Suppressor macrophage (primary cell): Measurements from ENCODE around the gene ASIC5.
"Not testable (repeated sequence)": the region's sequence is repeated elsewhere in the genome, so short reads cannot be mapped to it uniquely, and the experiment has no call there.

Source experiments
- DNase-seq, 4 experiments: peaks; one replicate each; pipeline ENCODE4 v3.0.0-alpha.2; 2020 to 2022

Gene ASIC5

DNA sequence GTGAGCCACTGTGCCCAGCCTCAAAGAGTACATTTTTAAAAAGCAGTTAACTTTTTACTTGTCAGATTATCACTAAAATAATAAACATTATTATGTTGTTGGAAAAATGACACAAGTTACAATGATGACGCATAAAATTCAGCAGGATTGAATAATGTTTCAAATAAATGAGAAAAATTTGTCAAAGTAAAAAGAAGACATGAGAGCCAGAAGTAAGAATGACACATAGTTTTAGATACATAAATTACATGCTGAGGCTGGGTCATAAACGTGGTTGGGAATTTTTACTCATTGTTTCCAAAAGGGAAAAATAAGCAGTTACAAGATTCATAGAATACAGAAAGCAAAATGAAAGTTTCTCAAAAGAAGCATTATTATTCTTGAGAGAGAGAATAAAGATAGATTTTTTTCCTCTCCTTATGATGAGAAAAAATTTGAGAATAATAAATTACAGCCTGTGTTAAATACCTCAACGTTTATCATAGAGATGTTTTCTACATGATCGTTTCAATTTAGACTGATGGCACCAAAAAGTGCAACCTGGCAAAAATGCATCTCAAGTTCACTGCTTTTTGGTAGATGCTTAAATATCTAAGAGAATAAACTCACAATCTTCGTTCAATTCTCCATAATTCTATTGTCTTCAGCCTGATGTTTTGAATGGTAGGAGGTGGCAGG lies 66.8 kb downstream of the ASIC5 start:
- no peak for DNase-seq

DNA sequence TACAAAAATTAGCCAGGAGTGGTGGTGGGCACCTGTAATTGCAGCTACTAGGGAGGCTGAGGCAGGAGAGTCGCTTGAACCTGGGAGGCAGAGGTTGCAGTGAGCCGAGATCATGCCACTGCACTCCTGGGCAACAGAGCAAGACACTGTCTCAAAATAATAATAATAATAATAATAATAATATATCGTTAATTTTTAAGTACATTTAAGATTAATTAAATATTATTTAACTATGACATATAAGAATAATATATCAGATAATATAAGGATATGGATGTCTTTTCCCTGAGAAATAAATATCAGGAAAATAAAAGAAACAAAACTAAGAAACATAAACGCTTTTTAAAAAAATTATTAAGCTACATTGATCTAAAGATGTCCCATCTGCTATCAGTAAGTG lies 68.5 kb downstream of the ASIC5 start:
- DNase-seq, result not testable (repeated sequence)

DNA sequence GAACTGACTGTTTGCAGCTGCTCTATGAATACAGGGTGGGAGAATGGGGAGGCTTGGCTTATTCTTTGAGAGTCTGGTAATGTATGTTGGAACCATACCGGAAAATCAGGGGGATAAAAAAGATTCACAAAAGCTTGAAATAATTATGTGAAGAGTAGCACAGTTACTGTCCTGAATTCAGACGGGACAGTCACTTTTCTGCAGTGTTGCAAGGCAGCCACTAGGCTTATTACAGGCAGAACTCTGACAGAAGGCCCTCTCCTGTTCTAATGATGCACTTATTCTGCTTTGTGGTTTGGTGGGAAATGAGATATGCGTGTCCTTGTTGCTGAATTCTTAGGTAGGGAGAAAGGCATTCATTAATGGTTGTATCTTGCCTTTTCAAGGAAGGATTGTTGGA lies 70.1 kb downstream of the ASIC5 start:
- DNase-seq, result peak in 3 of 4 experiments; percentile 7 to 8 (median 8)

DNA sequence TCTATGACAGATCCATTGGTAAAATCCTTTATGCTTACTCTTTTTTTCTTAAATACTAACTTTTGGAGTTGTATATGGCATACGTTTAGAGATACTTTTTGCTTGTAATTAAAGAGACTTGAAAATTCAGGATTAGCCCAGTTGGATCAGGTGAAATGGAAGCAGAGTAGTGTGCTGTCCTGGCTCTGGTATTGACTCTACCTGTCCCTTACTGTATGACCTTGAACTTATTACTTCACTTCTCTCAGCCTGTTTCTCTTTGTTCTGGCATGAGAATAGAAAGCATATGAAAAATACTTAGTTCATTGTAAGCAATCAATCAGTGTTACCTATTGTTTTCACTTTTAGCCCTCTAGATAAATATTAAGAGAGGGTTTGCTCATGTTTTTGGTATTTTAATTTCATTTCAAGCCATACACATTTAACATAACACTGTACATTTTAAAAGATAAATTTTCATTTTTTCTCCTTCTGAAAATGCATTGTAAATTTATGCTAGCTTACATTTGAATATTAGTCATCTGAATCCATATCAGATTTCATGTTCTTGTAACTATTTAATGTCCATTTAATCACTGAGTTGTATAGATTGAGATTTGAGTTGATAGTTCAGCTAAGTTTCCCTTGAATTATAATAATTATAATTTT lies 71.4 kb downstream of the ASIC5 start:
- no peak for DNase-seq

DNA sequence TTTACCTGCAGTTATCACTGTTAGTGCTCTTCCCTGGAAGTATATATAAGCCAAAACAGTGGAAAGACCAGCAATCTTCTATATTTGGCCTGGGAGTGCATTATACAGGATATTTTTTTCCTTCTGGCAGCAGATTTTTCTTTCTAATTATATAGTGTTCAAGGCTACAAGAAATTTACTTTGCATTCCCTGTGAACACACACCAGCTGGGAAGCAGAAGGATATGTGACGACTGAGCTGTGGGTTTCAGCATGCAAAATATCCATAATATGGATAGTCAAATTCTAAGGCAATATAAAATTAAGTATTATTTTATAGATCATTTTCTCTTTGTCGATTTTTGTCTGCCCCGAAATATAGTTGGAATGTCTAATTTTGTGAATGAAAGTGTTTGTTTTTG lies 76.1 kb downstream of the ASIC5 start:
- DNase-seq, result no peak

DNA sequence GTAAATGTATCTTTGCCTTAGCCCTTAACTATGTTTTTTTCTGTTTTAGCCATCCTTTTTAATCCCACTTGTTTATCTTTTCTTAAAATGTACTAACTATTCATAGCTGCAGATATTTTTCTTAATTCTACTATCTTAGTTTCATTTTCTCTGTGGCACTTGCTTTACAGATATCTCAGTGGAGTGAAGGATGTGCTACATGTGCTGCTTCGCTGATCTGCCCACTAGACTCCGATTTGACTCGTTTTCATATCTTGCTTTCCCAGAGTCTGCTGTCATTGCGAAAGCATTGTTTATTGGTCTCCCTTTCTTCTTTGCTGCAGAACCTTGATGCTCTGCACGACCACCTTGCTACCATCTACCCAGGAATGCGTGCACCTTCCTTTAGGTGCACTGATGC lies 76.7 kb downstream of the ASIC5 start:
- no peak for DNase-seq

DNA sequence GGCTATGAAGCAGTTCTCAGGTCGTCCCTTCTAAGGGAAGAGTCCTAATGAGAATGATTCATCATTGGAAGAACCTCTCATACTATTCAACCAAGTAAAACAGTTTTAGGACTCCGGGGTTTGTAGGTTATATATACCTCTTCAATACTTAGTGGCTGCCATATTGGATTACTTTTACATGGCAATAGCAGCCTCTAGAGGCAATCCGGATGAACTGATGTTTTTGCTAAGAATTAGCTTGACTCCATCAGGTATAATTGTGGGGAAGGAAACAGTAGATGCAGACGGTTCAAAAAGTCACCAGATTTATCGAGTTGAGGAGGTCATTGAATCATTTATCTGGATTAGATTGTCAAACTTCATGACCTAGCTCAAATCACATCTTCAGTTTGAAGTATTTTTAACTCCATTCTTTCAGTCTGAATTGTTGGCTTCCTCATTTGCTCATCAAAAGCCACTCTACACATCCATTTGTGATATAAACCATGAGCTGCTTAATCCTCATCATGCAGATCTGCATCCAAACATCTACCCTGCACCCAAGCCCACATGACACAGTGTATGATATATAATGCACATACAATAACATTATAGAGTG lies 78.9 kb downstream of the ASIC5 start:
- DNase-seq, result peak; percentile 55 to 80 (median 64)

DNA sequence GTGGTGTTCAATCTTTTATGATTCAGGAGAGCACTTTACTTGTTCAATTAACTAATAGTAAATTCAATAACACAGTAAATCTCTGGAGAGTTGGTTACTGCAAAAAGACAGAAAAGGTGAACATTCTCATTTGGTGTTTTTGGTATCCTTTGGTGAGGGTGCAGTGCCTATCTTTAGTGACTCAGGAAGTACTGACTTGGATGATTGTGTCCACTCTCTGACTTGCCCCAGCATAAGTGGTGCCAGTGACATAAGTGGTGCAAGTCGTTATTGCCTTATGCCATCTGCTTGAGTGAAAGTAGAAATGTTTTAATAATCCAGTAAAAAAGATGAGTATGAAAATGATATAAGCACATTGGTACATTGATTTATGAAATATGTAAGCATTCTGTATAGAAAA lies 80.2 kb downstream of the ASIC5 start:
- no peak for DNase-seq

DNA sequence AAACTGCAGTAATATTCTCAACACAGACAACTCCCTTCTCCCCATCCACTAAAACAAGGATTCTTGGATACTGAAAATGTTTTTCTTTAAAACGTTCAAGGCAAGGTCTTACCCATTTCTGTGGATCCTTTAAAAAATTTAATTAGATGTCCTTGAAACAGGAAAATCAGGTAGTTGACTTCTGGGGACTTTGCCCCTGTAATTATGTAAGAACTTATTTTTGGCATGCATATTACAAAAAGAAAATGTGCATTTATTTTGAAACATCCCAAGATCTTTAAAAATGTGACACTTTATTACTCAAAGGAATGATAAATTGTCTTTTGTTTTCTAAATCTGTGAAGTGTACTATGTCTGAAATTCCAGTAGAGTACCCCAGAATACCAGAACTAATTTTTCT lies 81.4 kb downstream of the ASIC5 start:
- DNase-seq, result no peak

DNA sequence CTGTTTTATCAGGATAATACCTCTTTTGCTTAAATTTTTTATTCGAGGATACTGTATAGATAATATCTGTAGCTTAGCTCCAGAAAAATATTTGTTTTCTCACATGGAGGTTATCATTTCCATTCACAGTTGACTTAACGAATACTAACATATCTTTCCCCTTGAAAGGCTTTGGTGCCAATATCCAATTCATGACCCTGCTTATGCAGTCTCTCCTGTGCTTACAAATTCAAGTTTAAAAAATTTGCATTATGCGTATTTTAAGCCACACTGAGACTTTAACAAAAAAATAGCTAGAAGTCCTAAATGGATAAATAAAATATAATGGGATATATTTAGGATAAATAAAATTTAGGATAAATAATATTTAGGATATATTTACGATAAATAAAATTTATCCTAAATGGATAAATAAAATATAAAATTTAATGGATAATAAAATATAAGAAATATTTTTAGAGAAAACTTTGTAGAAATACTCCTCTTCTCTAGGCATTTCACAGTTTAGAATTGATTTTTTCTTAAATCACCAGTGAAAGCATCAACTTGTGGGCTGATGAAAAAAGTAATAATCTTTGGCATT lies 84.7 kb downstream of the ASIC5 start:
- DNase-seq, result no peak

DNA sequence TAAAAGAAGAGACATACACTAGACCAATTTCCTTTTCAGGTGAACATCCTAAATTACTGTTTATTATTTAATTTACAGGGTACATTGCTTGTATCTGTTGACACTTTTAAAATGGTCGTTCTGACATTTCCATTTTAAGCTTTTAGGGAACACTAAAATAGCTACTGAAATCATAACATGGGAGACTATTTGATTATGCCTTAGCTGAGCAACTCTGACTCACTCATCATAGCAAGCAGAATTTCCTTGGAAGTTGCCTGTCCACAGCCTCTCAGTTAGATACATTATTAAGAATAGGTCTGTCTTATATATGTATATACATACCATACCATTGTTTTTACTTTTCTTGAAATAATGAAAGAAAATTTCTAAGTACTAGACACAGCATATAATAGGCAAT lies 85.3 kb downstream of the ASIC5 start:
- no peak for DNase-seq
